NCI-H2107 treated with DMSO at 0.1 percent for 48 hours (cell line): ENCODE data around the gene TLE4.

Experiments
- DNase-seq: peaks from one replicate; lab custom pipeline; 2025; ENCODE audit not compliant: unreplicated experiment; lab: John Stamatoyannopoulos, UW

TLE4 gene

DNA sequence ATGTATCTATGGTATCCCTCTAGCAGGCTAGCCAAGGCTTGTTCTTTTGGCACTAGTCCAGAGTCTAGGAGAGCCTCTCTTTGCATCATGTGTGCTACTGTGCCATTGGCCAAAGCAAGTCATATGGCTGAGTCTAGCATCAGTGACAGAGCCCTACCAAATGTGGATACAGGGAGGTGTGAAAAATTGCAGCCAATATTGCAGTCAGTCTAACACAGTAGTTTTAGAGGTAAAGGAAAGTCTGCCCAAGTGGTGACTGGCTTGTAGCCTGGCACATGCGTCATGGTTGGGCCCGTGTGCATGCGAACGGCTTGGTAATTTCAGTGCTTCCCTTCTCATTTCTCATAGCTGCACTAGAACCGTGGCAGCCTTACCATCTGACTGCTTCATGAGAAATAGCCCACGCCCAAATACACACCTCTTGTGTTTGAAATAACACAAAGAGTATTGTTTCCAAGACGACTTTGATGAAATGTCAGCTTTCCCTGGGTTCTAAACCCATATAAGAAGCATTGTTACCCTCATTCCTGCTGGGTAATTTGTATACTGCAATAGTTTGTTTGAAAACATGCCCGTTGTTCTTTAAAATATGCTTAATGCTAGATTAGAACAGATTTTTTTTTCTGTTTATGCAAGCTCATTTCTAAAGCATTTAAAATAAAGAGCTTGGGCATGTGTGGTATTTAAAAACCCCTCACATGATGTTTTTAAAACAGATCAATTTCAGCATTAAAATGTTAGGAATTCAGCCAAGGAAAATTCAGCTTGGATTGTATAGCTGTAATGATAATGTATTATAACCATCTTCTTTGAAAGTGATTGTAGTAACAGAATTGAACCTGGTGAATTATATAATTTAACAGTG, 113.2 kb downstream of the TLE4 start:
- DNase-seq, result no peak

DNA sequence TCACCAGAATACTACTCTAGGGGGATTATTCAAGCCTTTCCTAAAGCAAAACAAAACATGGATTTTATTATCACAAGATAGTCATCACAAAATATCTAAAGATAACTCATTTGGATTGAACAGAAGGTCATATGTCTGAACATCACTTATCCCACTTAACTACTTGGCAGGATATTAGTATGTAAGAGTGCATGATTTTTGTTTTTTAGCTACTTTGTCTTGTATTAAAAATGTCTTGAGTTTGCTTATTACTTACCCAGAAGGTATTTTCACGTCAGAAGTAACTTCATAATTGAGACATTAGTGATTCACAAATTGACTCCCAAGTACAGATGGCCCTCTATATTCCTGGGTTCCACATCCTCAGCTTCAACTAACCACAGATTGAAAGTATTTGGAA, 113.8 kb downstream of the TLE4 start:
- no peak for DNase-seq

DNA sequence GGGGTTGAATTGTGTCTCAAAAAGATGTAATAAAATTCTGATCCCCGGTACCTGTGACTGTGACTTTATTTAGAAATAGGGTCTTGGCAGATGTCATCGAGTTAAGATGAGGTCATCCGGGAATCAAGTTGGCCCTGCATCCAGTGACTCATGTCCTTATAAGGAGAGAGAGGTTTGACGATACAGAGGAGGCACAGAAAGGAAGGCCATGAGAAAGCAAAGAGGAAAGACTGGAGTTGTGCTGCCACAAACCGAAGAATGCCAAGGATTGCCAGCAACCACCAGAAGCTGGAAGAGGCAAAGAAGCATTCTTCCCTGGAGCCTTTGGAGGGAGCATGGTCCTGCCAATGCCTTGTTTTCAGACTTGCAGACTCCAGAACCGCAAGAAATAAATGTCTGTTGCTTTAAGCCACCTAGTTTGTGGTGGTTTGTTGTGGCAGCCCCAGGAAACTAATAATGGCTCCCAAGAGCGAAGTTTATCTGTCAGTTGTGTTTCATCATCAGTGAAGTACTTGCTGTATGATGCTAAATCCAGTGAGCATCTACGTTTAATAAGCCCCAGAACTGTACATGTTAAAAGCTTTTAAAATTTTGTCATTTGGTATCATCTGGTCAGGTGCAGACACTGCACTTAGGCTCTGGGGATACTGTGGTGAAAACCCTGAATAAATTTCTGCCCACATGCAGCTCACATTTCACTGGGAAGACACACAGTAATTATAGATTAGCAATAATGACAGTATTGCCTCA, 114.8 kb downstream of the TLE4 start:
- DNase-seq, result no peak

DNA sequence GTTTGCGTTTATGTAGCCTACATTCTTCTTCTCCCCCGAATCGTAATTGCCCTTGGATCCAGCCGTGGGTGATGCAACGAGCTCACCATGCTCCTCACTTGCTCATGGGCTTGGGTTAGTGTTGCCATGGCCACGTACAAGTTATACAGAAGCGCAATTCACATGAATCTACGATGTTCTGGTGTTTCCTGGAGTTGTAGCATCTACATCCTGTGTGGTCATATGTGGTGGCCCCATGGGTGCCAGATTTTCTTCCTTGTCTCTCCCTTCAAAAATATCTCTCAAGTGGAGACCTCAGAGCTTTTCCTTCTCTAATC, 115.3 kb downstream of the TLE4 start:
- DNase-seq, result no peak

DNA sequence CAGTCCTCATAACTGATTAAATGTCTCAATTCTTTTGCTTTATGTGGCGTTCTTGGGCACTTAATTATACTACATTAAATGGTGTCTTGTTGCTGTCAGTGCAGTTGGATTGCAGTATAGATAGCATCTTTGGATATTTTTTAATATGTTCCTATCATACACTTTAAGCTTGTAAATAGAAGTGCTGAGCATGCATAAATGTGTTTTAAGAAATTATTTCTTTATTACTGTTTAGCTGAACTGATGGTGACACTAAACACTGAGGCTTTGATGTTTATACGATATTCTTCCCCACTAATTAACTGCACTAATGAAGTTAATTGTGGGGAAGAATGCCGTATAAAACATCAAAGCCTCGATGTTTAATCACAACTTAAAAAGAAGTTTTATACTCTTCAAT, 116.6 kb downstream of the TLE4 start:
- no peak for DNase-seq

DNA sequence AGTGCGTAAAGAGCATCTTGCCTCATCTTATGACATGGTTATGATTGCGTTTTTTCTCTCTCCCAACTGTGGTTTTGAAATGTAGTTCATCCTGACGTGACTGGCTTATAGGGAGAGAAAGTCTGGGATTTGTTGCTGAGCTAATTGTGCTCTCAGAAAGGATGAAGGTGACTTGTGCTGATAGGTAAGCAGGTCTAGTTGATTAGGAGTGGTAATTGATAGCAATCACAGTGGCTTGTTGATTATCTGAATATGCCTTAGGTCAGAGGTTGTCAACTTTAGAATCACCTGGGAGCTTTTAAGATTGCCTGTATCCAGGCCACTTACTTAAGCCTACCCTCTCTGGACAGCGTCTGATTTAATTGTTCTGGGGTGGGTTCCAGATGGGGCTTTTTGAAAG, 117.8 kb downstream of the TLE4 start:
- DNase-seq, result no peak

DNA sequence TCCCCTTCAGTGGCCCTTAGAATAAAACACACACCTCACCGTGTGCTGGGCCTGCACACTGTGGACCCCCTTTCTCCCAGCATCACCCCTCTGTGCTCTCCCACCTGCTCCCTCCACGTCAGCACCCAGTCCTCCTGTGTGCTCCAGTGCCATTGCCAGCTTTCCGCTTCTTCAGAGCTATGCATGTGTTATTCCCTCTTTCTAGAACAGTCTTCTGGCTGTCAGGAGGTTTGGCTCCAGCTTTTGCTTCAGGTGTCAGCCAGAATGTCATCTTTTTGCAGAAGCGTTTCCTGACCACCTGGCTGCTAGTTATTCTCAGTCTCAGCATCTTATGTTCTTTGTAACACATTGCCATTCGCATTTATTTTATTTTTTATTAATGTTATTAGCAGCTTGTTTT, 119.7 kb downstream of the TLE4 start:
- no peak for DNase-seq

DNA sequence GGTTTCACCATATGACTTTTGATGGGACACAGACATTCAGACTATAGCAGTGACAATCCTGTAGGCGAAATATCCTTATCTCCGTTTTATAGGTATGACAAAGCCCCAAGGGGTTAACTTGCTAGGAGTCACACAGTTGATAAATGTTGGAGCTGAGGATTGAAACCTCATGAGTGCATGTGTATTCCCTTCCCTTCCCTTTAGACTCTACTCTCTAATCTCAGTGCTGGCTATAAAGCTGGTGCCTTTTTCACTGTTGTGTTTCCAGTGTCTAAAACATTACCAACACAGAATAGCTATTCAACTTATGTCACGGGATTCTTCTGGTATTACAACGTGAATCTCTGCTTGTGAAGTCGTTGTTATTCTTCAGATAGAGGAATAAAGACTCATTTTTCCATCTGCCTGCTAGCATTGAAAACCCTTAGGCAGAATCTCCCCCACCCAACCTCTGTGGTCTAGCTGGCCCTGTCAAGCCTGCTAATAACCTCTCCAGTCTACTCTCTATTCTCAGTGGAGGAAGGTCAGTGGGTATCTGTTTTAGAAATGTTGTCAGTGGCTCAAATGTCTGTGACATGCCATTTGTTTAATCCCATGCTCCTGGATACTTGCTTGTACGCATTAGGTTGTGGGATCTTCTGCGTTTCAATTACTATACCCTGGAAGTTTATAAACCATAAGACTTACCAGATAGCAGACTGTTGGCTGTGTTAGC, 121.2 kb downstream of the TLE4 start:
- no peak for DNase-seq

DNA sequence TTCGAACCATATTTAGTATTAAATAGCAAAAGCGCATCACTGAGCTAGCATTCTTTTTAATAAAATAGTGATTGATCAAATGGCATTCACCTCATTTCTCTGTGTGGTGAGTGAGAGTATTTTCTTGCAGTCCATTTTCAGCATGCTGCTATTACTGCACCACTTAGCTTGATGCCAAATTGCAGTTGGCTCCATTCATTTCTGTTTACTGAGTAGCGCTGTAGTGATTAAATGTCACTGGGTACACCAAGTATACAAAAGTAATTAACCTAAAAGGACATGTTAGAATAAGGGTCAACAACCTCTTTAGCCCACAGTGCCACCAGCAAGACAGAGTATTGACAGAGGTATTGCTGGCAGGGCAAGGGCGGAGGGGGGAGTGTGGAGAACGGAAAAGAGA, 122.0 kb downstream of the TLE4 start:
- DNase-seq, result no peak

DNA sequence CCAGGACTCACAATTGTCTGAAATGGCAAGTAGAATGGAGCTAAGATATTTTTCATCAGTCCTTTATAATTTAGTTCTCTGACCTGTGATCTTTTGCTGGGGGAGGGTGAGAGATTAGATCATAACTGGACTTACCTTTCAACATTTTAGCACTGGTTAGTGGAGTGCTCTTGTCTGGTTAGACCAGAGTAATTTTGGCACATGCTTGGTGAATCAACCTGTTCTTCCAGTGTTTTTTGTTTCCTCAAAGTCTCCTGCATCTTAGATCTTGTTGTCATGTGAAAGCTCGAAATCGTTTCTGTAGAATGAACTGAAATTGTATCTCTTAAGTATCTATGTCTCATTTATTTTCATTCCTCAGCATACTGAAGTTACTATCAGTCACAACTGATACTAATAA, 122.4 kb downstream of the TLE4 start:
- DNase-seq, result no peak

DNA sequence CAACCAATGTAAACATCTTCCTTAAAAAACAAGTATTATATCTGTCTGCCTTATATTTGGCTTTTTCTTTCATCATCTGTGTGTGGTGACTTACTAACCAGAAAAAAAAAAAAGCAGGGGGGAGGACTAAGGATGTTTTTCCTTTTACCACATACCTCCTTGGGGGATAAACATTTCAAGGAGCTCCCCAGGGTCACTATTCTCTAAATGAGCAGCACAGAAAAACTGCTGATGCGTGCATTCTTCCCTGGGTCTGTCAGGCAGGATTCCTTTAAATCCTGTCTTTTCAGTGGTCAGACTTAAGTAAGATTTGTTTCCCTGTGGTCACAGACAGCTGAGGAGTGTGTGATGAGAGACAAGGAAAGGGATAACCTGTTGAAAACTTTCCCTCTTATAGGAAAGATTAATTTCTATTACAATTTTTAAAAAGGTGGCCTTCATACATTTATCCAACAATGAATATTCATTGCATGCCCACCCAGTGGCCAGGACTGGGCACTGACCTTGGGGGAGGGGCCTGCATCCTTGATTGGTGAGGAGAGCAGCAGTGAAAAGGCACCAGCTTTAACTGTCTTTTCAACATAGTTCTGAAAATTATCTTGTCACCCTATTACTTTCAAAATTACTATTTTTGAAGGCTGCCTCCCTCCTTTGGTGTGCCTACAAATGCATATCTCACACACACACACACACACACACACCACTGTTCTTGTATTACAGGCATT, 123.1 kb downstream of the TLE4 start:
- DNase-seq, result no peak

DNA sequence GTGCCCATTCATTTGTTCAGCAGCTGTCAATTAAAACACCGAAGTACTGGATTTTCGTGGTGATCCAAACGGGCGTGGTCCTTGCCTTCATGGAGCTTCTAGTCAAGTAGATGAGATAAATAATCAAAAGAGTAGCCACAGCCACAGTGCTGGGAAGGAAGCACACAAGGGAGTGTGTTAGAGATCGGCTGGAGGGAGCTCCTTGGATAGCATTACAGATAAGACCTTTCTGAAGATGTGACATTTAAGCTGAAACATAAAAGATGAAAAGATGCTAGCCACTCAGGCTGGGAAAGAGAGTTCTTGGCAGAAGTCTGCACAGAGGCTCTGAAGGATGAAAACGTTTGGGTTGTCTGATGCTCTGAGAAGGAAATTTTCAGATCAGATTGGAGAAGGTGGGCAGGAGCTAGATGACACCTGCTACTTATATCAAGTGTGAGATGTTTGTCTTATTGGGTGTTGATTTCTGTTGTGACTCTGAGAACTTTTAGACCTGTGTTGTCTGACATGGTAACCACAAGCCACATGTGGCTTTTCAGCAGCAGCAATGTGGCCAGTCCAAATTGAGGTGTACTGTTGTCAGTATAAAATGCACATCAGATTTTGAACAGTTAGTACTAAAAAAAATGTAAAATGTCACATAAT, 123.9 kb downstream of the TLE4 start:
- DNase-seq, result no peak

DNA sequence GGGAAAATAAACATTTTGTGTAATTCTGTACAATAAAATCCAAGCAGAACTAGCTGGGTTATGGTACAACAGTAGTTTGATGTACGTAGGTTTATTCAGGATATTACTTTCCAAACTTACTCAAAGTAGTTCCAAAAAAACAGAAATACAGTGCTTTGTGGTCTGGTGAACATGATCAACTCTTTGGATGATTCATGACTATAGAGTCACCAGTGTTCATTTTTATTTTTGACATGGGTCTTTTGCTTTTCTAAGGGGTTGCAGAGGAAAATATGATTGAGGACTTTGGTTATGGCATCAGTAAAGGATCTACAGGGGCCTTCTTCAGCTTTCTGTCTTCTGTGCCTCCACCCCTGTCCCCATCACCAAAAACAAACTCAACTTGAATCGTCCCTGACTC, 127.2 kb downstream of the TLE4 start:
- DNase-seq, result no peak

DNA sequence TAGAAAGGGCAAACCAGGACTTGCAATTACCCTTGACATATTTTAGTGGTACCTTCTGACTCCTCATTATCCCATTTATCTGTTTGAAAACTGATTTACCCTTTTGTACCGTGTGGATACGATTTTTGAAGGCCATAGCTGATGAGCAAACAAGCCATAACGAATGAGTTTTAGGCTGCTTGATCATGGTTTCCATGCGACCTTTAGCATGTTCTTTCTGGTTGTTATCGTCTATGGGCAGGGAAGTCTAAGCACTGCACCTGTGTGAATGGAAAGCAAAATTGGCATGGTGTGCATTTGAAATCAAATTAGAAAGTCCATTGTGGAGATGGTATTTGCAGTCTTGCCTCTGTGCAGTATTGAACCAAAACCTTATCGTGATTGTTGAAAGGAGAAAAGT, 127.7 kb downstream of the TLE4 start:
- DNase-seq, result no peak

DNA sequence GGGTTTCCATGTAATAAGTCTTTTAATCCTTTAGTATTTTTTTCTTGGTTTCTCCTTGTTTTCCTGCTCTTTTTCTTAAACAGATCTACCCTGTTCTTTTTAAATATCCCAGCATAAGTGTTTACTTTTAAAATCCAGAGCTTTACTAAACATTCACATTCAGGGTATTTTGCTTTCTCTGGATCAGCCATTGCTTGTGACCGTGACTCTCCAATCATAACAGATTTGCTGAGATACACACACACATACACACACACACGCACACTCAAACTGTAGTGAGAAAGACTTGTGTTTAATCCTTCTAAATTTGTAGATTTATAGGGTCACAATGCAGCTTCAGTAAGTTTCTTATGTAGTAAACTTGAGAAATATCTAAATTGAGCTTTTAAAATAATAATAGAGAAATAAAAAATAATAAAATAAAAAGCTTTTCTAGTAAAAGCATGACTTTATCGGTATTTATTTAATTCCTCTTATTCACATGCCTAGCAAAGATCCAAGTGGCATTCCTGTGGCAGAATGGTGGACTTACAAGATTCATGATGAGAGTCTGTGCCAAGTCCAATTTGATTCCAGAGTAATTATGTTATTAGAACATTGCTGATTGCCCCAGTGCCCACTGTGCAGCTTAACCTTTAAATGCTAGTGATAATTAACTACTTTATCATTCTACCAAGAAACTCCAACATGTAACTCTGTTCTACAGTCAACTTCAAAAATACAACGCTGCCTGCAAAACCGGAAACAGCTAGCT, 129.0 kb downstream of the TLE4 start:
- no peak for DNase-seq

DNA sequence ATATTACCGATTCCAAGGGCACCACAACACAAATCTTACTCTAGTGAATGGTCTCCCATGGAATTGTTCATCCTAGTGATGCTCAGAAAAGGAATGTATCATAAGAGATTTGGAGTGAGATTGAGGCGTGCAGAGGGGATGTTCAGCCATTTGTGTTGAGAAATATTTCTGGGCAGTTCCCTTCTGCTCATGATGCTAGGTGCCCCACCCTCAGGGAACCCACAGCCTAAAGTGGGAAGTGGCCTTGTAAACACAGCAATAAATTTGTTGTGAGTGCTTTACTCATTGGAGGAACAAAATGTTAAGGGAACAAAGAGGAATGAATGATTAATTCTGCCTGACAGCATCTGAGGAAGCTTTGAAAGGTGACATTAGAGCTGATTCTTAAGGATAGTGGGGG, 129.9 kb downstream of the TLE4 start:
- DNase-seq, result no peak

DNA sequence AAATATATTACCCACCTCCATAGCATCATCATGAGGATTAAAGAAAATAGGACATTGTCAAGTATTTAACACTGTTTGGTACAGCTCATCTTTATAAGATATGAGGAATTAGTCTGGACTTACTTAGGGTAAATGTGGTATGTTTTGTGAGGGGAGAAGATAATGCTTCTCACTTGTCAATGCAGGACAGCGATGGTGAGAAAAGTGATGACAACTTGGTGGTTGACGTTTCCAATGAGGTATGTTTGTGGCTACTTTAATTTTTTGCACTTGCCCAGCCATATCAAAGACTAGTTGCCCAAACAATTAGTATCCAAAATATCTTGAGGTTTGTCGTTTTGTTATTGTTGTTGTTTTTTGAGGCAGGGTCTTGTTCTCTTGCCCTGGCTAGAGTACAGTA, 133.9 kb downstream of the TLE4 start:
- no peak for DNase-seq

DNA sequence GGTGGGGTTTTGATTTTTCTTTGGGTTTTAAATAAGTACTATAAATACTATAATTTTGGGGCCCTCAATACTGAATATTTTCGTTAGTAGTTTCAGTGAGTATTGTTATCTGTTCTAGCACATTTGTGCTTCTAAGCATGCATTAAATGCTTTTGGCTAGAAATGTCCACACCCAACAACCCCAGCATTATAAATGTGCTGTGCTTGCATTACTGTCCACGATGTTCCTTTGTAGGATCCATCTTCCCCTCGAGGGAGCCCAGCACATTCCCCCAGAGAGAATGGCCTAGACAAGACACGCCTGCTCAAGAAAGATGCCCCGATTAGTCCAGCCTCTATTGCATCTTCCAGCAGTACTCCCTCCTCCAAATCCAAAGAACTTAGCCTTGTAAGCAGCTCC, 134.7 kb downstream of the TLE4 start:
- DNase-seq, result no peak

DNA sequence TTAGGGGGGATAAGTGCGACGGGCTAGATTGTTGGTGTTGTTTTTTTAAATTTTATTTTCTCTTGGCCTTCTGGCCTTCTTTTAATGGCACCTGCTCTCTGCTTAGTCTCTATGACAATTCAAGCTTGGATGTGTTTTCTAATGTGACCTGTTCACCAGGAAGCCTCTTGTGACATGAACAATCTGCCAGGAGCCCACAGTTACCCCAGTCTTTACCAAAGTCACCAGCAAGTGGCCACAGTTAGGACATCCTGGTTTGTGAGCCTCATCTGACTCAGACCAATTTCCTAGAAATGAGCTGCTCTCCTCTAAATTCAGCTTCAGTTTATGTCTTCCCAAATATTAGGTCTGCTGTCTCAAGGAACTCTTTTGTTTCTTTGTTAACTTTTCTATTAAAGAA, 135.8 kb downstream of the TLE4 start:
- no peak for DNase-seq

DNA sequence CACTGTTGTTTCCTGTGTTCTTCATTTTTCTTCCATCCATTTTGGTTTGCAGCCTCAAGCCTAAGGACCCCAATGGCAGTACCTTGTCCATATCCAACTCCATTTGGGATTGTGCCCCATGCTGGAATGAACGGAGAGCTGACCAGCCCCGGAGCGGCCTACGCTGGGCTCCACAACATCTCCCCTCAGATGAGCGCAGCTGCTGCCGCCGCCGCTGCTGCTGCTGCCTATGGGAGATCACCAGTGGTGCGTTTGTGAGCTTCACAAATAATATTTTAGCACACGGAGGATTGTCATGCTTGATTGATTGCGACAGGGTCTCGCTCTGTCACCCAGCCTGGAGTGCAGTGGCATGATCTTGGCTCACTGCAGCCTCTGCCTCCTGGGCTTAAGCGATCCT, 136.8 kb downstream of the TLE4 start:
- no peak for DNase-seq
